Globus pallidus (tissue), 1 donor: ENCODE results near the gene ATF1.
A peak's percentile ranks its signal among the peaks of the same experiment; 100 is the strongest.

ENCODE experiments used
- DNase-seq: peaks from one replicate; pipeline ENCODE4 v3.0.0-alpha.2; 2015; ENCODE audit warnings: low spot score

ATF1 gene

DNA sequence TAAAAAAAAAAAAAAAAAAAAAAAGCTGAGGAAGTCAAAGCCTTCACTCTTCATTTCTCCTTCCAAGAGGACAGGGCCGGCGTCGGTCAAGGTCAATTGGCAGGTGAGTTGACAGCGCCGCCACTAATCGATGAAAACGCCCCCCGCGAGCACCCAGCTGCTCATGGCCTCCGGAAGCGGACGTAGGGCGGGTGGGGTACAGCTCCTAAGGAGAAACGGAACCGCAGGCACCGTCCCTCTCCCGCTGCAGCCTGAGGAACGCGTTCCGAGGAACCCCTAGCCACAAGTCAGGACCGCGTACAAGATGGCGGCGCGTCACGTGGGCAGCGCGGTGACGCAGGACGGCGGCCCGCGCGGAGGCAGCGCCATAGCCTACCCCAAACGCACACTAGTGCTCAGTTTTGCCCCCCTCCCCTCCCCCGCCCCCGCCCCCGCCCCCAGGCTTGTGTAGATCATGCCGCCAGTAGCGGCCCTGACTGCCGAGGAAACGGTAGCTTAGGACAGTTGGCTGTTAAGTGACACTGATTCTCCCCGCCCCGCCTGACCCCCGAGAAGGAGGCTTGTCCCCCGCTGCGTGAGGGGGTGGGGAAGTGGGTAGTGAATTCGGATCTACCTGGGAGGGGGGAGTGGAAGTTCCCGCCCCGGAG is at the start of gene ATF1:
Gene ATF1 (plus strand): TSS at position 463 of the 647 bp plus-strand sequence. CDS start 16,045 bp downstream, outside the sequence.
- DNase-seq, result peak; percentile 87

DNA sequence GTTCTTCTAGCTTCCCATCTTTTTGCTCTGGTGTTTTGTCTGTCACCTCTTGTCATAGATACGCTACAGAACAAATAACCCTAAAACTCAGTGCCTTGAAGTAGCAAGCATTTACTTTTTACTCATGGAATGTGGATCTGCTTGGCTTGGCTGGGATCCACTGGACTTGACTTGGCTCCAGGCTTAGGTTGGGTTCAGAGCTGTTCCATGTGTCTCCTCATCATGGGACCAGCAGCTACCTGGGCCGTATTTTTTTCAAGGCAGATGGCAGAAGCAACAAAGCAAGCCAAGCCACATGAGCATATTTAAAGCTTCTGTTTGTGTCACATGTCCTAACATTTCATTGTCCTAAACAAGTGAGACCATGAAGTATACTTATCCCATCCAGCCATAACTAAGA is 48.7 kb upstream of the ATF1 start:
- DNase-seq, result no peak

DNA sequence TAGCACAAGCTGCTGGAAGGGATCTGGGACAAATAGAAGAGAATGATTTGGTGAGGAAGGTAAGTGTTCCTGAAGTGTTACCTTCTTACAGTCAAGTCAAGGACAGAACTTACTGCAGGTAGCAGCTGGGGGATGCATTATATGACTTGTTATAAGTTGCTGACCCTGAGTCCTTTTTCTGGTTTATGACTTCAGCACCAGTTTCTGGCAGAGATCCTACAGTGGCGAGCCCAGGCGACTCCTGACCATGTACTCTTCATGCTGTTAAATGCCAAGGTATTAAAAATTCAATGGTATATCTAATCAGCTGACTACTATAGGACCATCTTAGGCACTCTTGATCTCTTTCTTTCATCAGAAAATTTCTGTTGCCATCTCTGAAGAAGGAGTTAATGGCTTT is 45.1 kb upstream of the ATF1 start:
- no peak for DNase-seq

DNA sequence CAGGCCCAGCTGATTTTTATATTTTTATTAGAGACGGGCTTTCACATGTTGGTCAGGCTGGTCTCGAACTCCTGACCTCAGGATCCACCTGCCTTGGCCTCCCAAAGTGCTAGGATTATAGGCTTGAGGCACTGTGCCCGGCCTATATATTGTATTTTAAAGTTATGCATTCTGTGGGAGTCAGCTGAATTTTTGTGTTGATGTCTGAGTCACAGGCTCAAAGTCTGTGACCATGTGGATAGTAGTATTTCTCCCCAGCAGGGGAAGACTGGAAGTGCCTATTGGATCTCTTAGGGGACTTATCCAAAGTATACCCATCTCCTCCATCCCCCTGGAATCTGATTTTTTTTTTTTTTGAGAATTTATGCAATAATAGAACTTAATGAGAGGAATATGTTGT is 43.8 kb upstream of the ATF1 start:
- DNase-seq, result no peak

DNA sequence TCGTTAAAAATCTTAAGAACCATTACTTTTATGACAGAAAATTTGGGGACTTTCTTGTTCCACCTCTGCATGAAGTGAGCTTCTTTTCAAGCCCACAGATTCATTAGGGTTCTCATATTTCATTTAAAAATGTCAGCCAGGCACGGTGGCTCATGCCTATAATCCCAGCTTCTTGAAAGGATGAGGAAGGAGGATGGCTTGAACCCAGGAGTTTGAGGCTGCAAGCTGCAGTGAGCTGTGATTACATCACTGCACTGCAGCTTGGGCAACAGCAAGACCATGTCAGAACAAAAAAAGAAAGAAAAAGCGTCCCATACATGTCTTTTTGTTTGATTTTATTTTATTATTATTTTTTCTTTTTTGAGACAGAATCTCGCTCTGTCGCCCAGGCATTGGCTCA is 43.4 kb upstream of the ATF1 start:
- DNase-seq, result no peak

DNA sequence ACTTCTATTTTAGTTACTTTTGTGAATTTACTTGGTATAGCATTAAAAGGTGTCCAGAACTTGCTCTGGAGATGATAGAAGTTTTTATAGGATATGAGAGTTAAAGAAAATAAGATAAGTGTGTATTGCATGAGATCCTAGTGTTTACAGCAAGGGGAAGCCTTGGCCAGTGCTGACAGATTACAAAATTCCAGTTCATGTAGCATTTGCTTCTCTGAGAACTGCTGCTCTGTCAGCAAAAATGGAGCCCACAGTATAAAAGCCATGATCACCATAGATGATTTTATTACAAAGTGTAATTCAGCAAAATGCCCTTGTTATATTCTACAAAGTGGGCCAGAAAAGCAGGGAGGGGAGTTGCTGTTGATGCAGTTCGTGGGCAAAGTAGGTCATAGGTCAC is 40.0 kb upstream of the ATF1 start:
- no peak for DNase-seq

DNA sequence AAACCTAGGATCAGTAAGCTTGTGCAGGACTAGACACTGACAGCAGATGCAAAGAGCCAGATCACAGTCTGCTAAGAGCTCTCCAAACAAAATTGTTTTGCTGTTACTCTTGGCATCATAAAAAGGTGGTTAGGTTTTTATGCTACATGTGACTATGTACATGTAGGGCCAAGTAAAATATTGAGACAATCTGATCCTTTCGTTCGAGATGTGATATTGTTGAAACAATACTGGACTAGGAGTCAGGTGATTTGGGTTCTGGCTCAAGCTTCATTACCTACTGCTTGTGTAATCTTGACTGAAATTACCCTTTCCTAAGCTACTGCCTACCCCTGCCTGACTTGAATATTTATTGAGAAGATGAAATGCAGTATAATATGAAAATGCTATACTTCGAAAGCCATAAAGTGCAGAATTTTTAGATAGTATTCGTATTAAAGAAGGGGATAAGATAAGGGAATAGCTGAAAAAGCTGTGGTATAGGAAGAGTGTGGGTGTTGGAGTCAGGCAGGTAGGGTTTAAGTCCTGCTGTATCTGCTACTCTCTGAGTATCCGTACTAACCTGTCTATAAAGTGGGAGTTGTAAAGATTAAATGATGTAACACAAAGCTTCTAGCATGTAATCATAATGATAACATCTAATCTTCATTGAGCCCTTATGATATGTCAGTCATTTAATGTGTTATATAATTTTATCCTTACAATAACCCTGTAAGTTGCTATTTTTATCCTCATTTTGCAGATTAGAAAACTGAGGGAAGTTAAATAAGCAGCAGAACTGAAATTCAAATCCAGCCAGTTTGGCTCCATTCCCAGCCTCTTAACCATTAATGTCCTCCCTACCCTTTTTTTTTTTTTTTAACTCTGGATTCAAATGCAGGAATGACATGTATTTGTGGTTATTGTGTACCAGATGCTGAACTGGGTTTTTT is 38.6 kb upstream of the ATF1 start:
- no peak for DNase-seq

DNA sequence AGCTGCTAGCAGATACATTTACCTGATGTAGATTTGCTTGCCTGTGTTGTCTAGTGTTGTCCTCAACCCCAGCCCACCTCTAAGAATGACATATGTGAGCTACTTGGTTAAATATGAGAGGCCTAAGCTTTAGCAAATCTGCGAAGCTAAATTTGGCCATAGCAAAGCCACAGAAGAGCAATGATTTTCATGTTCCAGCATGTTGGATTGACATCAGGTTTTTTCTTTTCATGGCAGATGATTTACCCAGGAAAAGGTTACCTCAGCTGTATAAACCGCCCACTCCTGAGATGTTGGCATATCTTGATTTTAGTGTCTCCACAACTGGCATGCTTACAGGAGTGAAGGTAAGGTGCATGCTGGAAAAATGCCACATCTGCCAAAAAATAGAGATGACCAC is 36.4 kb upstream of the ATF1 start:
- no peak for DNase-seq

DNA sequence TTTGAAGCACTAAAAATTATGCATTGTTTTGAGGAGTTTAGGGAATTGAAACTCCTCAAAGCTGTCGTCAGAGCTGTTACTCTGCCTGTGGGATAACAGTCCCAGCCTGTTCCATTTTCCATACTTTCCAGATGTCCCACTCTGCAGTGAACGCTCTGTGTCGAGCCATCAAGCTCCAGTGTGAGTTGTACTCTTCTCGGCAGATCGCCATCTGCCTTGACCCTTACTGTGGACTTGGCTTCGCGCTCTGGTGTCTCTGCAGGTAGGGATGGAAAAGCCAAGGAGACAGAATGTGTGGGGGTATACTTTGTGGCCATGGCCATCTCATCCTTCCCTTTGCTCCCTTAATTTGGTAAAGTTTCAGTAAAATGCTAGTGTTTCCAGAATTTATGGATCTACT is 35.5 kb upstream of the ATF1 start:
- DNase-seq, result no peak

DNA sequence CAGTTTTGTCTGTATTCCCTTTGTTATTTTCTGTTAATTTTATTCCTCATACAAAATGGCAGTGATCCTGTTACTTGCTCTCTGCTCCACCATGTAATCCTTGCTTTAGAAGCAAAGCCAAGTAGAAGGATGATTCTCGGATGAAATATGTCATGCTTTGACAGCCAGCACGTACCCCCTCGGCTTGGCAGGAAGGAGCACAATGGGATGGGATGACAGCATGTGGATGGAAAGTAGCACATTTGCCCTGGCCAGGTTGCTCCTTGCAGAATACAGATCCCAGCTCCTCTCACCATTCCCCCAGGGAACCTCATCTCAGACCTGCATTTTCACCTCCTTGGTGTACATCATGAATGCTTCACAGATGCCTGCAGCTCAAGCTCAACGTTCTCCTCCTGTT is 35.1 kb upstream of the ATF1 start:
- DNase-seq, result no peak

DNA sequence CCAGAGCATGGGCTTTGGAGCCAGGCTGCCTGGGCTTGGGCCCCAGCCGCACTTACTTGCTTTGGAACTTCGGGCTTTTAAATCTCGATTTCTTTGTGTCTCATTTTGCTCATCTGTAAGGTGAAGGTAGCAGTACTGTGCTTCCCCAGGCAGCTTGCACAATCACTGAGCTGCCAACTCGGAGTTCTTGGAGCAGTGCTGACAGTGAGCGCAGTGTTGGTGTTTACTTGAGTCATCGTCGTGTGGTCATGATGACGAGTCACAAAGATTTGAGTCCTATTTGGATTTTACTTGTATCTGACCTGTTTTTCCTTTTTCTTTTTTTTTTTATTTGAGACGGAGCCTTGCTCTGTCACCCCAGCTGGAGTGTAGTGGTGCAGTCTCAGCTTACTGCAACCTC is 31.3 kb upstream of the ATF1 start:
- DNase-seq, result no peak

DNA sequence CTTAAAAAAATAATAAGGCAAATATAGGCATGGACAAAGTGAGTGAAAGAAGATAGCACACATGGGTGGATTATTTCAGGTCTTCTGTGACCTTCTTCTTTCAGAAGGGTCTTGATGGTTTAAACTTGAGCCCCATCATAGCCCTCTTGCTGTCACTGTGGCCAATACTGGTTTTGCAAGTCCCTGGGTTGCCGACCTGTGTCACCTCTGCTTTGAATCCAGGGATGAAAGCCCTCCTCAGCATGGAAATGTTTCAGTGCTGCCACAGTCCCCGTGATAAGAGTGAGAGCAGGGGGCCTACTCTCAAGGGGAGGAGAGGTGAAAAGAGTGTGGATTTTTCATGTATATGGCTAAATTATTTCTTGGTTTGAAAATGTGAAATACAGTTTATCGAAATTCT is 30.2 kb upstream of the ATF1 start:
- no peak for DNase-seq

DNA sequence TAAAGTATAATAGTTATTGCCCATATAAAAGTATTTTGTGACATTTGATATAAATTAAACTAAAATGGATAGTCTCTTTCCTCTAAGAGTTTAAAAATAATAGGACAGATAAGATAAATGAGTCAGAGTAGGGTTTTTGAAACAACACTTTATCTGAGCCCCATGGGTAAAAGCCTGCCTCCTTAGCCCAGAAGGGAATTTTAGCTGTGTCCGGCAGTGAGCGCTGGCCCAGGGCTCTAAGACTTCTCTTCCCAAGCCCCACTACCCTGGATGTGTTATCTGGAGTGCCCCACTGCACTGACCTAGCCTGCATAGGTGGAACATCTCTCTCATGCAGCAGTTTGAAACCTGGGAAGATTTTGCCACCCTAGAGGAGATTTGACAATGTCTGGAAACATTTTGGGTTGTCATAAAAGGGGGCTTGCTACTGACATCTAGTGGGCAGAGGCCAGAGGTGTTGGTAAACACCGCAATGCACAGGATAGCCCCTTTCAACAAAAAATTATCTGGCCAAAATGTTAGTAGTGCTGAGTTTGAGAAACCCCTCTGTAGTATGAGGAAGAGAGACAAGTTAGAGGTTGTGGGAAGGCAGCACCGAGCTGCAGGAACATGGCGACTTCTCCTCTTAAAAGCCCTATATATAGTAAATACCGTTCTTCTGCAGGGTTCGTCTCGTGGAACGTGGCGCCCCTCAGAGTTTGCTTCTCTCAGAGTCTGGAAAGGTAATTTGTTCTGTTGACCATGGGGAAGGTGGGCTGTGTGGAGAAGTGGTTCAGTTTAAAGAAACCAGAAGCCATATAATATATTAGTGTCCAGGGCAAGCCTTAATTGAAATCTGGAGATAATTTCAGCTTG is 29.3 kb upstream of the ATF1 start:
- DNase-seq, result peak; percentile 47

DNA sequence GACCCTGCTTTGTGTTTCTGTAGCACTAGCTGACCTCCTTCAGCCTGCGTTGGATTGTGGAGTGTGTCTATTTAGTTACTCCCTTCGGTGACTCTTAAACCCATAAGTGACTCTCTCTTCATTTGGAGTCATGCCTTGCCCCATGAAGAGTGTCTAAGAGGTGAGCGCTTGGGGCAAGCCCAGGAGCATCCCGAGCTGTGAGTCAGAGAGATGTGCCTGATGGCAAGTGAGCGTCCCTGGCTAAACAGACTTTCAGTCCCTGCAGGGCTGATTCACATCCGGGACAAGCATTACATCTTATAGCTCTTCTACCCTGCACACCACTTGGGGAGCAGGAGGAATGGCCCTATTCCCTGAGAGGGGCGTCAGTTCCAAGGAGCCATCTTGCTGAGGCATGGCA is 24.3 kb upstream of the ATF1 start:
- DNase-seq, result no peak

DNA sequence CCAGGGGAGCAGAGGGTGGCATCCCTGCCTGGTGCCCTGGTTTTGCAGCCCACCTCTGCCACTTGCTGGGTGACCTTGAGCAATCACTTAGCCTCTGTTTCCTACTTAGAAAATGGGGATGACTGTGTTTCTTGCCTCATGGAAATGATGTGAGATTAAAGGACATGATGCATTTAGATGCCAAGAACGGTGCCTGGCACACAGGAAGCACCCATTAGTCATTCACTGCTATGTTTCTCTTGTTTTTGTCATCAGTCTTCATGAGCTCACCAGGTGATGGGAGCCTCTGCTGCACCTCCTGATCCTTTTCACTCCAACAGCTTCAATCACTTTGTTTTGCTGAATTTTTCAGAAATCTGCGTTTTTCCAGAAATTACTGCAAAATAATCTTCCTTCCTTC is 23.6 kb upstream of the ATF1 start:
- DNase-seq, result no peak

DNA sequence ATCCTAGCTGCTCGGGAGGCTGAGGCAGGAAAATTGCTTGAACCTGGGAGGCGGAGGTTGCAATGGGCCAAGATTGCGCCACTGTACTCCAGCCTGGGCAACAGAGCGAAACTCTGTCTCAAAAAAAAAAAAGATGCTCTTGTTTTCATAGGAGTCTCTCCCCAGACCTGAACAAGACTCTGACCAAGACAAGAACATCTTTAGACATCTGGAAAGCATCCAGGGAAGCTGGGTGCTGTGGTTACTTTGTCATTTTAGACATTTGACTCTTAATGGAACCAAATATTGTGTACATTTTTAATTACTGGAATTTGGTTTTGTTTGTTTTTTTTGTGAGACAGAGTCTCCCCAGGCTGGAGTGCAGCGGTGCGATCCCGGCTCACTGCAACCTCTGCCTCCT is 21.1 kb upstream of the ATF1 start:
- no peak for DNase-seq

DNA sequence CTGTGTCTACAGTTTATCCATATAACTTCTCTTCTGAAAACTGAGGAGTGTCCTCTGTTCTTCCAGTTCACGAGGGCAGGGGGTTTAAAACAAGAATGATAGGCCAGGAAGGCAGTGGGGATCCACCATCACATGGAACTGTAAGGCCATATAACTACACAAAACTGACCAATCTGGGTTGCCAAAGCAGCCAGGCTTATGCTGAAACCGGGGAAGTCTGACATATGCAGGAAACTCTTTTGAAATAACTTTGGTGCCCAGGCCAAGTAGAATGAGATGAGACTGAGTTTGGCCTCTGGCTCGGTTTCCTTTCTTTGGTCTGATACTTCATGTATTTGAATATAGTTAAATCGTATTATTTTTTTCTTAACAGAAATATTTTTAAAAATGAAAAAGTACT is 18.0 kb upstream of the ATF1 start:
- DNase-seq, result no peak

DNA sequence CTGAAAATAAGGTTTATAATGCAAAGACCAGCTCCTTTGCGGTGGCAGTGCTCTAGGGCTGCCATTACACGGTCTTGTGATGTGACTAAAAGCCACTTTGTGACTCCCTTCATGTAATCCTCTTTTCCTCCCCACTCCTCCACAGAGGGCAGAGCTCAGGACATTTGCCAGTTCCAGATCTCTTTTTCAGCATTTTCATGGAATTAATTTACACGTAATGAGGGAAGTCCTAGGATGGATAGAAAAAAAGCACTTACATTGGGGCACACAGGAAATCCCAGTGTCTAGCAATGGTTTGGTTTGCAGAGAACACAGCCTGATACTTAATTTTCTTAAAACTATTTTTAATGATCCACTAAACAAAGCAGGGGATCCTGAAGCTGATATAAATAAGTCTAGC is 17.5 kb upstream of the ATF1 start:
- no peak for DNase-seq

DNA sequence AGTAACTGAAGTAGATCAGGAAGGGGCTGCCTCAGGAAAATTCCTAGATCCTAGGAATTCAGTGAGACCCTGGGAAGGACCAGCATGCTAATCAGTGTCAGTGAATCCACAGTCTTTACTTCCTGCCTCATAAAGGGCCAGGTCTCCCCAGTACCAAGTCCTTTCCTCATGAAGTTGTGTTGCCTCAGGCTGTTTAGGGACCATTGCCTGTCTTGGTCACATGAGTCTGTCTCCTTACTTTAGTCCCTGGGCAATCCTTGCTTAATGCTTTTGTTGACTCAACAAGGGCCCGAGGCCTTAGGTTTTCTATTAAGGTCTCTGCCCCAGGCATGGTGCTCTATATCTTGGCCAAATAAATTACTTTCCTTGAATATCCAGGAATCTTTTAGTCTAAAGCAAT is 16.1 kb upstream of the ATF1 start:
- DNase-seq, result no peak

DNA sequence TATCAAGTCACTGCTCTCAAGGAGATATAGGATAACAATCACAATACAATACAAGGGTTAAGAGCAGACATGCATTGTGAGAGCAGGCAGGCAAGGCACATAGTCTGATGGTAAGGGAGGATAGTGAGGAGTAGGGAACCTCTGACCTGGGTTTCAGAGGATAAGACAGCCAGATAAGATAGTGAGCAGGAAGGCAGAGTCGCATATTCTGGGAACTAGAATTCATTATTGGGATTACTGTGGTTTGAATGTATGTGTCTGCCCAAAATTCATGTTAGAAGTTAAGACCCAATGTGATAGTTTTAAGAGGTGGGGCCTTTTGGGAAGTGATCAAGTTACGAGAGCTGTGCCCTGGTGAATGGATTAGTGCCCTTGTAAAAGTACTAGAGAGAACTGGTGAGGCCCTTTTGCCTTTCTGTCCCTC is 14.4 kb upstream of the ATF1 start:
- DNase-seq, result no peak

DNA sequence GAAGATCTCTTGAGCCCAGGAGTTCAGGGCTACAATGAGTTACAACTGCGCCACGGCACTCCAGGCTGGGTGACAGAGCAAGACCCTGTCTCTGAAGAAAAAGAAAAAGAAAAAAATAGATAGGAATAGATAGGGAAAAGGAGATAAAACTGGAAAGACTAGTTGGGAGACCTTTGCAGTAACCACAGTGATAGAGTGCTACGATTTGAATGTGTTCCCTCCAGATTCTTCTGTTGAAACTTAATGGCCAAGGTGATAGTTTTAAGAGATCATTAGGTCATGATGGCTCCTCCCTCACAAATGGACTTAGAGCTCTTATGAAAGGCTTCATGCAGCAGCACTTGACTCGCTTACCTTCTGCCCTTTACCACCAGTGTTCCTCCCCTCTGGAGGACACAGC is 13.5 kb upstream of the ATF1 start:
- no peak for DNase-seq

DNA sequence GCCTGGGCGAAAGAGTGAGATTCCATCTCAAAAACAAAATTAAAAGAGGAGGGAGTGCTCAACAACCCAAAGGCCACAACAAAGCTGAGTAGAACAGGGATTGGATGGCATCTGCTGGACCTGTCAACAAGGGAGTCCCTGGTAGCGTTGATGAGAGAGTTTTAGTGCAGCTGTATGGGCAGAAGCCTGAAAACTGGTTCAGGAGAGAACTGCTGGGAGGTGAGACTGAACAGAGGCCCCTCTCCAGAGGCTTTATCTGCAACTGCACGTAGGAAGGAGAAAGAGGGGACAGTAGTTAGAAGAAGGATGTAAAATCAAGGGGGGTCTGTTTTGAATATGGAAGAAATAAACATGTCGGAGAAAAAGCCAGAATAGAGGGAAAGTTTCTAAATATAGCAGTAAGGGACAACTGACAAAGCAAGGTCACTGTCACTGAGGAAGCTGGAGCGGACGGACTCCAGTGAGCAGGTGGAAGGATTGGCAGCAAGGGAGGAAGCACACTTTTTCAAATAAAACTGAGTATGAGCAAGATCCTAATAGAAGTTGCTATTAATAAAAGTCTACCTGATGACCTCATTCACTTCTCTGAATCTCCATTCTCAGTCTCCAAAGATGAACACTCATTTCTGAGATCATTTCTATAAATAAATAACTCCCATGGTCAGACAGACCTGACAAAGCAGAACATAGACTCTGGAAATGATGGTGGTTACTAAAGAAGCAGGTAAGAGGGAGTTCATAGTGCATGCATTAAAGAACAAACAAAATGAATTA is 11.8 kb upstream of the ATF1 start:
- no peak for DNase-seq
